GM18870 (cell line): ENCODE data around the gene PEX11G.
"Not testable (repeated sequence)": the region's sequence is repeated elsewhere in the genome, so short reads cannot be mapped to it uniquely, and the experiment has no call there.

Experiments used
- ATAC-seq: cut with Tn5 transposase; IDR thresholded peaks from one replicate; pipeline ENCODE4 v1.9.1; 2021; ENCODE audit warnings: moderate library complexity; ENCODE audit not compliant: unreplicated experiment

PEX11G gene

DNA sequence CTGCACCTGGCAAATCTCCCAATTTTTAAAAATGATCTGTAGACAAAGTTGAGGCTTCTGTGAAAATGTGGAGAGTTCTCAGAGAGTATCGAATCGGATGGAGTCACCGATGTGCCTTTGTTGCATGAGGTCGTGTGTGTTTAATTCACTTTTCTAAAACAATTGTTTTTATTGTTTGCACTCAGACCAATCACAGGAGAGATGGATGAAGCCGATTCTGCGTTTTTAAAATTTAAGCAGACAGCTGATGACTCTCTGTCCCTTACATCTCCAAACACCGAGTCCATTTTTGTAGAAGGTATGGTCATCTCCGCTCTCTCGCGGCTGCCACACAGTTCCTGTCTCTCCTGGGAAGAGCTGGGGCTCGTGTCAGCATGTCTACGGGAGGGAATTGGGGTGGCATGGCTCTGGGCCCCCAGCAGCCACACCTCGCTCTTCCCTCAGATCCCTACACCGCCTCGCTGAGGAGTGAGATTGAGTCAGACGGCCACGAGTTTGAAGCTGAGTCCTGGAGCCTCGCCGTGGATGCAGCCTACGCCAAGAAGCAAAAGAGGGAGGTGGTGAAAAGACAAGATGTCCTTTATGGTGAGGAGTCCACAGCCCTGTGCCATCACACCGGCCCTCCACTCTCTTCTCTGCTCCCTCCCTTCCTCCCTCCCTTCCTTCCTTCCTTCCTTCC lies 47.2 kb downstream of the PEX11G start:
- ATAC-seq, result no peak

GRCh38 chr19:7440188-7440975 lies 48.5 kb downstream of the PEX11G start:
- ATAC-seq, result no peak

- ATAC-seq, result no peak
Observed at GRCh38 chr19:7435586-7435985, 53.2 kb downstream of the PEX11G start.

DNA sequence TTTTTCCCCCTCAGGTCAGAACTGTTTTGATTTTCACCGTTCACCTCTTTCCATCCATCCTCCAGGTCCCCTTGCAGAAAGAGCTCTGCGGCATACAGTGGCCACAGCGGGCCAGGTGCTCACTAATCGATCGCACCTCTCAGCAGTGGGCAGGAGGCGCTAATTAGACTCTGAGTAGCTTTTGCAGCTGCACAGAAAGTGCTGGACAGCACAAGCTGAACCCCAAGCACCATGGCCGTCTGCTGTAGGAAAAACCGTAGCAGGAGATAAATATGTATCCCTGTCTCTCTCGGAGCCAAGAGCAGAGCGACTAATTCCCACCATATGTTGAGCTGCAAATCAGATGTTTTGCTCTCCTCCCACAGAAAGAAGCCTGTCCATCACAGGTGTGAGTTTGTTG lies 54.4 kb downstream of the PEX11G start:
- no peak for ATAC-seq

- not testable (repeated sequence) for ATAC-seq
Observed at GRCh38 chr19:7433456-7433855, 55.4 kb downstream of the PEX11G start.

- ATAC-seq, result no peak
Observed at GRCh38 chr19:7429638-7430282, 59.1 kb downstream of the PEX11G start.

- ATAC-seq, result no peak
Observed at GRCh38 chr19:7428651-7429113, 60.2 kb downstream of the PEX11G start.

DNA sequence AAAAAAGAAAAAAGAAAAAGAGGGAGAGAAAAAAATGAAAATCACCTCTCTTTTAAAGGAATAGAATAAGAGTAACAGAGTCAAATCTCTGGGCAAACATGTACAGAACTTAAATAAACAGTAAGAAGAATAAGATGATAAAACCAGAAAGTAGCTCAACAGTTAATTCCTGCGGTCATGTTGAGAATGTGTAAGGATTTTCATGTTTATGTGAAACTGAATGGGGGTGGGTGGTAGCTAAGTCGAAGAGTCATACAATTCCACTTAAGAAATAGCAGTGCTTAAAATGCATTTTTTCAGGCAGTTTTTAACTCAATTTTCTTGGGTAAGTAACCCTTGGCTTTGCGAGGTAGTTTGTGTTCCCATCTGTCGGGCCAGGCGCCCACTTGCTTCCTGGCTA lies 60.9 kb downstream of the PEX11G start:
- no peak for ATAC-seq

DNA sequence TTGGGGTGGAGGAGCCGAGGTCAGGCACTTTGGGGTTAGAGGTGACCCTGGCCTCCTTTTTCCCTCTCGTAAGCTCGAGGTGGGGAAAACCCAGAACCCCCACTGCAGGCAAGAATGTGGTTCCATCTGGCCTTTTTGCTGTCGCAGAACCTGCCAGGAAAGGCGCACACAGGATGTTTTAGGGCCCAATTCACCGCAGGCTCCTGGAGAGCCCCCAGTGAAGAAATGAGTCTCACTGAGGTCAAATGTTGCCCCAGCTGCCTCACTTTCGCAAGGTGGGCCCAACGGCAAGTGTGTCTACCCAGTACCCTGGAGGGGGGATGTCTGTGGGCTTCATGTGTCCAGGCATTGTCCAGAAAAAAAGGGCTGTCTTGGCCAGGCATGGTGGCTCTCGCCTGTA lies 61.8 kb downstream of the PEX11G start:
- no peak for ATAC-seq
